KMS-11 (cell line): ENCODE measurements around the gene RAB3A.

Experiments
- H2AFZ ChIP-seq: fragments of 200-600 bp; sonication (generic); 2 replicates; pipeline ENCODE4 v1.6.1; 2016; ENCODE audit warnings: antibody characterized with exemption, mixed run types, low read depth
- H3K27ac ChIP-seq: fragments of 200-600 bp; sonication (generic); 2 replicates; pipeline ENCODE4 v1.6.1; 2016; ENCODE audit warnings: mild to moderate bottlenecking, mixed run types
- H3K27me3 ChIP-seq: fragments of 200-600 bp; sonication (generic); 2 replicates; pipeline ENCODE4 v1.6.1; 2017; ENCODE audit warnings: mild to moderate bottlenecking, low read depth, mixed run types, moderate library complexity; ENCODE audit not compliant: insufficient read depth
- H3K36me3 ChIP-seq: fragments of 200-600 bp; sonication (generic); 2 replicates; pipeline ENCODE4 v1.6.1; 2017; ENCODE audit warnings: mild to moderate bottlenecking, mixed run types; ENCODE audit not compliant: insufficient read depth
- H3K4me1 ChIP-seq: fragments of 200-600 bp; sonication (generic); 2 replicates; pipeline ENCODE4 v1.6.1; 2016; ENCODE audit warnings: mild to moderate bottlenecking, low read depth, mixed run types; ENCODE audit not compliant: poor library complexity, severe bottlenecking
- H3K4me2 ChIP-seq: fragments of 200-600 bp; sonication (generic); 2 replicates; pipeline ENCODE4 v1.7.0; 2016; ENCODE audit warnings: mild to moderate bottlenecking, mixed run types
- H3K4me3 ChIP-seq: fragments of 200-600 bp; sonication (generic); IDR thresholded peaks from 2 replicates; pipeline ENCODE4 v1.6.1; 2017; ENCODE audit warnings: low read depth, low read length, mixed read lengths; ENCODE audit not compliant: insufficient read depth
- H3K79me2 ChIP-seq: fragments of 200-600 bp; sonication (generic); 2 replicates; pipeline ENCODE4 v1.6.1; 2016; ENCODE audit warnings: low read depth, mixed run types; ENCODE audit not compliant: insufficient read depth
- H3K9ac ChIP-seq: fragments of 200-600 bp; sonication (generic); 2 replicates; pipeline ENCODE4 v1.6.1; 2016; ENCODE audit warnings: mild to moderate bottlenecking, mixed run types
- H4K20me1 ChIP-seq: fragments of 200-600 bp; sonication (generic); 2 replicates; pipeline ENCODE4 v1.6.1; 2016; ENCODE audit warnings: mild to moderate bottlenecking, mixed run types; ENCODE audit not compliant: insufficient read depth
- CTCF ChIP-seq: fragments of 200-600 bp; sonication (generic); conservative IDR thresholded peaks from 2 replicates; pipeline ENCODE4 v1.6.1; 2017; ENCODE audit warnings: low read depth, mild to moderate bottlenecking, antibody characterized with exemption, low read length, moderate library complexity, mixed read lengths

RAB3A gene

DNA sequence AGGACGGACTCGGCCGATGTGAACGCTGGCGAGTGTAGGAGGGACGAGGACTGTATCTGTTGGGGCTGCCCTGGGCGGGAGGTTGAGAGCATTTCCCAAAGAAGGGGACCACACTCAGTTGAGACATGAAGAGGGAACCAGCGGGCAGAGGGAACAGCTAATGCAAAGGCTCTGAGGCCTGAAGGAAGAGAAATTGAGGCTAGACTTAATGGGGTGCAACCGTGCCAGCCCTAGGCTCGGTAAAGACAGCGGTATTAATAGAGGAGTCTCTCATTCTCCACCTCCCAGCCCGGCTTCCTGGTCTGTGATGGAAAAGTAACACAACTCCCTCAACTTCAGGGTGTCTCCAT is 9.7 kb downstream of the RAB3A start:
- H2AFZ ChIP-seq, result peak overlapping the region; percentile 75; the same call in 1 of the 2 replicates
- no peaks in the 10 kb centered on the region for H3K36me3 ChIP-seq
- peak overlapping the region; percentile 95 for H3K4me2 ChIP-seq
- no peaks in the 10 kb centered on the region; the same call in 1 of the 2 replicates for H3K27me3 ChIP-seq
- H3K4me3 ChIP-seq, result no peak overlapping the region
- no peak overlapping the region; the same call in 1 of the 2 replicates for H3K9ac ChIP-seq
- no peaks in the 10 kb centered on the region; the same call in 1 of the 2 replicates for H3K79me2 ChIP-seq
- H3K4me1 ChIP-seq, result peaks cover 12% of the 10 kb centered on the region
- no peak overlapping the region for H3K27ac ChIP-seq
- TF ChIP-seq CTCF, result no peak
- no peaks in the 10 kb centered on the region for H4K20me1 ChIP-seq

DNA sequence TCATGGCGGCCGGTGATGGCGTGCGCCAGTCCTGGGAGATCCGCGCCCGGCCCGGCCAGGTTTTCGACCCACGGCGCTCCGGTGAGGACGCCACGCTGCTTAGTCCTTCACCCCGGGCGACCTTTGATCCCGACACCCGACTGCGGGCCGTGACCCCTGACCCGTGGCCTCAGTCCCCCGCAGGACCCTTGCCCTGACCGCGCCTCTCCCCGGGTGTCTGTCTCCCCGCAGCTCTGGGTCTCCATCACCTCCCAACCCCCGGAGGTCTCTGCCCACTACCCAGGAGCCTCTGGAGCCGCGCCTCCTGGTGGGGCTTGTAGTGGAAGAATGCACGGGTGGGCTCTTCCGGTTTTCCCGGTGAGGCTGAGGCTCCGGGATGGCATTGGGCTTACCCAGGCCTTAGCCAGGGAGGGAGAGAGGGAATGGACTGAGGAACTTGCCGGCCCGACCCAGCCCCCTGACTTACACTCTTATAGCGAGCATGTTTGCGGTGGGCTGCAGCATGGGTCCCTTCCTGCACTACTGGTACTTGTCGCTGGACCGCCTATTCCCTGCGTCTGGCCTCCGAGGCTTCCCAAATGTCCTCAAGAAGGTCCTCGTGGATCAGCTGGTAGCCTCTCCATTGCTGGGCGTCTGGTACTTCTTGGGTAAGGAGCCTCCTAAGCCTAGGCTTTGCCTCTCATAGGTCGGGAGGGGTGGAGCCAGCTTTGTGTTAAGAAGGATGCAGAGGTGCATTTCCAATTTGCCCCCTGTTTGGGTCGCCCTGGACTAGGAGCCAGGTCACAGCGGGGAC is 10.3 kb downstream of the RAB3A start:
- Histone ChIP-seq H2AFZ (peak overlapping the region; percentile 75), H3K9ac (peak overlapping the region; percentile 59; the same call in 1 of the 2 replicates), H4K20me1 (no peaks in the 10 kb centered on the region), H3K79me2 (no peaks in the 10 kb centered on the region; the same call in 1 of the 2 replicates), H3K4me1 (peaks cover 12% of the 10 kb centered on the region), H3K27me3 (no peaks in the 10 kb centered on the region), H3K4me2 (peak overlapping the region; percentile 95), H3K36me3 (no peaks in the 10 kb centered on the region), H3K4me3 (no peak overlapping the region), H3K27ac (peak overlapping the region; percentile 26)
- no peak for TF ChIP-seq CTCF

- Histone ChIP-seq H2AFZ (peak within 1 kb of the TSS; percentile 75), H3K9ac (peak within 1 kb of the TSS; percentile 59; the same call in 1 of the 2 replicates), H3K4me2 (peak within 1 kb of the TSS; percentile 95), H4K20me1 (no peaks in the 10 kb centered on the region), H3K36me3 (no peaks in the 10 kb centered on the region), H3K4me3 (no peak within 1 kb of the TSS), H3K27me3 (no peaks in the 10 kb centered on the region), H3K79me2 (no peaks in the 10 kb centered on the region; the same call in 1 of the 2 replicates), H3K4me1 (peaks cover 12% of the 10 kb centered on the region), H3K27ac (peak within 1 kb of the TSS; percentile 47)
- no peak for TF ChIP-seq CTCF
Observed at GRCh38 chr19:18192673-18193387, 11.0 kb downstream of the RAB3A start, which contains the start of gene MPV17L2. Gene MPV17L2 (plus strand): TSS chr19:18193218. CDS start chr19:18193282, 64 bp downstream.

GRCh38 chr19:18191640-18192062 is 12.2 kb downstream of the RAB3A start:
- no peaks in the 10 kb centered on the region for H4K20me1 ChIP-seq
- TF ChIP-seq CTCF, result no peak
- peaks cover 12% of the 10 kb centered on the region for H3K4me1 ChIP-seq
- no peaks in the 10 kb centered on the region for H3K27me3 ChIP-seq
- no peak overlapping the region for H3K4me3 ChIP-seq
- H3K27ac ChIP-seq, result peak overlapping the region; percentile 47; the same call in 1 of the 2 replicates
- no peaks in the 10 kb centered on the region for H3K36me3 ChIP-seq
- no peaks in the 10 kb centered on the region; the same call in 1 of the 2 replicates for H3K79me2 ChIP-seq
- peak overlapping the region; percentile 80 for H3K4me2 ChIP-seq
- H2AFZ ChIP-seq, result peak overlapping the region; percentile 72
- H3K9ac ChIP-seq, result peak overlapping the region; percentile 25; the same call in 1 of the 2 replicates
